ENCODE results near the gene EPS15. TPM values are rescaled to one million over a fixed set of nuclear protein-coding genes. Genes with fewer than 3 reads are reported as not detected.
"Not testable (repeated sequence)": the region's sequence is repeated elsewhere in the genome, so short reads cannot be mapped to it uniquely, and the experiment has no call there.

The EPS15 gene
- total and polyA plus RNA-seq, 9 of the 15 experiments (the other 6 are each of a cell fraction or from before 2014, with no cell fraction given) = 23.1 to 69.0 (median 41.7) TPM

- in situ Hi-C loops (cut with MboI); H3K4me1 ChIP-seq (replicated peaks in 1 of 2; ENCODE audit: control insufficient read depth in 2 of 2, insufficient read depth in 2 of 2, low read length in 2 of 2); intact Hi-C loops (cut with micrococcal nuclease); H3K9me1 ChIP-seq (ENCODE audit: control insufficient read depth, insufficient read depth, low read length); H3K9ac ChIP-seq (ENCODE audit: insufficient read depth in 1 of 2, low read depth in 2 of 2, low read length in 2 of 2); H3K79me2 ChIP-seq (ENCODE audit: control insufficient read depth, insufficient read depth, low read length); H3K4me3 ChIP-seq; BruUV-seq (replicated peaks); H3K9me3 ChIP-seq (replicated peaks; ENCODE audit: control insufficient read depth, insufficient read depth, low read depth, low read length); H3K27me3 ChIP-seq (ENCODE audit: control insufficient read depth in 2 of 2, insufficient read depth in 2 of 2, low read length in 2 of 2); H2AFZ ChIP-seq (ENCODE audit: low read depth, low read length); H3K4me2 ChIP-seq (ENCODE audit: insufficient read depth, low read length); DNase-seq (ENCODE audit: extremely low read depth in 1 of 4, low spot score in 3 of 4); ATAC-seq; H3K27ac ChIP-seq (ENCODE audit: extremely low read depth, low read depth, low read length); CTCF ChIA-PET (ENCODE audit: low intra/inter-chr PET ratio); FAIRE-seq; H4K20me1 ChIP-seq (replicated peaks; ENCODE audit: control insufficient read depth, insufficient read depth, low read length); POLR2A ChIA-PET: not testable (repeated sequence)
- TF ChIP-seq BCOR (IDR thresholded peaks at IDR 0.05) (0 out of 2 replicates have a peak, but pooled peaks have one; percentile 9), NFE2 (IDR thresholded peaks at IDR 0.05; ENCODE audit: low read depth) (0 out of 2 replicates have a peak, but pooled peaks have one; percentile 34), MAFG (tag; conservative IDR thresholded peaks at IDR 0.05) (0 out of 2 replicates have a peak, but pooled peaks have one; percentile 17), ZNF146 (CRISPR knock-in tag; IDR thresholded peaks at IDR 0.05; ENCODE audit: unreplicated experiment) (peak; percentile 84), RBM25 (IDR thresholded peaks at IDR 0.05; ENCODE audit: low read depth, low read length, severe bottlenecking) (peak; percentile 24), HDAC2 (IDR thresholded peaks at IDR 0.05) (0 out of 2 replicates have a peak, but pooled peaks have one; percentile 30), ZNF316 (IDR thresholded peaks at IDR 0.05) (0 out of 2 replicates have a peak, but pooled peaks have one; percentile 6)
- WGBS (ENCODE audit: insufficient coverage, low coverage, missing lambda C conversion rate) = 87% methylated on average over 8 of the region's 9 CpGs
- H3K36me3 ChIP-seq (ENCODE audit: control insufficient read depth, insufficient read depth, low read length) = peaks cover 36% of the 10 kb centered on the region
These were observed 44.0 kb downstream of the EPS15 start for GRCh38 chr1:51474832-51475620.

Data from K562 (cell line).